ENCODE results near the gene ATP5MC2.

DNA sequence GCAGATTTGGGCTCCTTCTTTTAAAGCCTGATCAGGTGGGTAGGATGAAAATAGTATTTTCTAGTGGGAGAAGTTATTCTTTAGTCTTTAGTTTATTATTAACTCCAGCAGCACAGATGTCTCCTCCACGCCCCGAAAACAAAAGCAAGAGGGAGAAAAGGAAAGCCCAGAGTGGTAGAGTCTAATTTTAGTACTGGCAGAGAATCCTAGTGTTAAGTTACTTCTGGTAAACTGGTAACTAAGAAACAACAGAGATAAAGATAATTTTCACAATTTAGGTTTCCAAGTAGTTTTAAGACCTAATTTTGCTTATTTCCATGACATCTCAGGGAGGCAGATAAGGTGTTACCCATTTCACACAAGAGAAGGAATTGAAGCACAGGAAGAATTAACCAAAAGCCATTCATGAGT is 16.3 kb downstream of the ATP5MC2 start:
- TF ChIP-seq, protein P1, sequence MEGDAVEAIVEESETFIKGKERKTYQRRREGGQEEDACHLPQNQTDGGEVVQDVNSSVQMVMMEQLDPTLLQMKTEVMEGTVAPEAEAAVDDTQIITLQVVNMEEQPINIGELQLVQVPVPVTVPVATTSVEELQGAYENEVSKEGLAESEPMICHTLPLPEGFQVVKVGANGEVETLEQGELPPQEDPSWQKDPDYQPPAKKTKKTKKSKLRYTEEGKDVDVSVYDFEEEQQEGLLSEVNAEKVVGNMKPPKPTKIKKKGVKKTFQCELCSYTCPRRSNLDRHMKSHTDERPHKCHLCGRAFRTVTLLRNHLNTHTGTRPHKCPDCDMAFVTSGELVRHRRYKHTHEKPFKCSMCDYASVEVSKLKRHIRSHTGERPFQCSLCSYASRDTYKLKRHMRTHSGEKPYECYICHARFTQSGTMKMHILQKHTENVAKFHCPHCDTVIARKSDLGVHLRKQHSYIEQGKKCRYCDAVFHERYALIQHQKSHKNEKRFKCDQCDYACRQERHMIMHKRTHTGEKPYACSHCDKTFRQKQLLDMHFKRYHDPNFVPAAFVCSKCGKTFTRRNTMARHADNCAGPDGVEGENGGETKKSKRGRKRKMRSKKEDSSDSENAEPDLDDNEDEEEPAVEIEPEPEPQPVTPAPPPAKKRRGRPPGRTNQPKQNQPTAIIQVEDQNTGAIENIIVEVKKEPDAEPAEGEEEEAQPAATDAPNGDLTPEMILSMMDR (IDR thresholded peaks at IDR 0.05), result no peak
- TF ChIP-seq ZFX (IDR thresholded peaks at IDR 0.05; ENCODE audit: borderline replicate concordance), result no peak
